T47D (cell line): ENCODE data around the gene LRRC15.

Experiments used
- DNase-seq, 2 experiments: peaks; one replicate each; pipeline versions ENCODE4 v3.0.0 to v3.0.0-alpha.2; 2011 to 2012; ENCODE audit warnings: low read depth in 1 of 2, low spot score in 1 of 2
- JUND ChIP-seq: IDR thresholded peaks from 2 replicates; pipeline ENCODE4 v1.6.1; 2012; ENCODE audit warnings: low read depth
- in situ Hi-C: cut with HindIII; loops from 2 replicates; pipeline ENCODE4 v1.10.0; 2016; ENCODE audit warnings: low sequenced_read_pairs, low pct_unique_long_range_greater_than_20kb

LRRC15 gene

GRCh38 chr3:194350726-194351071 lies 18.8 kb downstream of the LRRC15 start:
- in situ Hi-C loops, result no loop called here
- no peak for TF ChIP-seq JUND
- no peak for DNase-seq

GRCh38 chr3:194348354-194348753 lies 21.2 kb downstream of the LRRC15 start:
- TF ChIP-seq JUND, result no peak
- in situ Hi-C loops, result no loop called here

GRCh38 chr3:194346621-194347020 lies 22.9 kb downstream of the LRRC15 start:
- TF ChIP-seq JUND, result no peak
- in situ Hi-C loops, result no loop called here
- DNase-seq, result no peak

More at GRCh38 chr3:194348354-194348753, 21.2 kb downstream of the LRRC15 start:
- DNase-seq, result no peak

GRCh38 chr3:194346035-194346434 lies 23.5 kb downstream of the LRRC15 start:
- in situ Hi-C loops, result no loop called here
- DNase-seq, result no peak
- no peak for TF ChIP-seq JUND

- in situ Hi-C loops, result no loop called here
- TF ChIP-seq JUND, result no peak
- peak; percentile 86 to 99 for DNase-seq
Measured at GRCh38 chr3:194344012-194344411, 25.5 kb downstream of the LRRC15 start.

GRCh38 chr3:194343561-194343893 lies 26.0 kb downstream of the LRRC15 start:
- TF ChIP-seq JUND, result no peak
- DNase-seq, result no peak
- in situ Hi-C loops, result no loop called here

GRCh38 chr3:194342861-194343560 lies 26.5 kb downstream of the LRRC15 start:
- TF ChIP-seq JUND, result no peak
- no peak for DNase-seq
- in situ Hi-C loops, result no loop called here

GRCh38 chr3:194340757-194341400 lies 28.7 kb downstream of the LRRC15 start:
- in situ Hi-C loops, result no loop called here
- TF ChIP-seq JUND, result no peak
- no peak for DNase-seq

GRCh38 chr3:194339840-194340239 lies 29.7 kb downstream of the LRRC15 start:
- in situ Hi-C loops, result no loop called here
- no peak for TF ChIP-seq JUND
- DNase-seq, result no peak

GRCh38 chr3:194339356-194339755 lies 30.2 kb downstream of the LRRC15 start:
- TF ChIP-seq JUND, result no peak
- DNase-seq, result no peak
- in situ Hi-C loops, result no loop called here

- DNase-seq, result no peak
- in situ Hi-C loops, result no loop called here
- TF ChIP-seq JUND, result no peak
Measured at GRCh38 chr3:194337965-194338753, 31.4 kb downstream of the LRRC15 start.

- no peak for TF ChIP-seq JUND
- DNase-seq, result no peak
- in situ Hi-C loops, result no loop called here
Measured at GRCh38 chr3:194336601-194337355, 32.8 kb downstream of the LRRC15 start.

- no peak for TF ChIP-seq JUND
- in situ Hi-C loops, result no loop called here
- no peak for DNase-seq
Measured at GRCh38 chr3:194333981-194334320, 35.6 kb downstream of the LRRC15 start.
